GM12878 (cell line): ENCODE data around the gene KCTD14. TPM values are rescaled to one million over a fixed set of nuclear protein-coding genes. Genes with fewer than 3 reads are reported as not detected.
A peak's percentile ranks its signal among the peaks of the same experiment; 100 is the strongest.

Source experiments
- ATAC-seq: fragments of 200-7000 bp; cut with Tn5 transposase; 3 replicates; pipeline ENCODE4 v1.9.1; 2020; ENCODE audit warnings: mild to moderate bottlenecking, moderate library complexity
- BruUV-seq: library from RNA; stranded (reverse); fragments of 400-500 nt; replicated peaks from 2 replicates; lab custom pipeline; 2021; lab: Mats Ljungman, UMichigan
- CTCF ChIA-PET: fragments of 300-600 bp; sonication (Branson Sonifier 250); formaldehyde crosslinking; extraction: SDS; loops from one replicate; lab custom pipeline; 2021; ENCODE audit warnings: inconsistent platforms; lab: Yijun Ruan, JAX
- POLR2A ChIA-PET: fragments of 350-600 bp; formaldehyde crosslinking; extraction: SDS; loops from one replicate; lab custom pipeline; 2021; ENCODE audit warnings: inconsistent platforms; lab: Charles Lee
- RAD21 ChIA-PET: fragments of 300-600 bp; sonication (Branson Sonifier 250); formaldehyde crosslinking; loops from one replicate; lab custom pipeline; 2023; ENCODE audit warnings: antibody characterized with exemption; ENCODE audit not compliant: unreplicated experiment; lab: Charles Lee
- SMC1A ChIA-PET: fragments of 300-600 bp; sonication (Branson Sonifier 250); formaldehyde crosslinking; loops from one replicate; lab custom pipeline; 2023; ENCODE audit not compliant: unreplicated experiment, uncharacterized antibody; lab: Charles Lee
- DNase-seq: peaks from one replicate; pipeline ENCODE4 v3.0.0-alpha.2; 2011; ENCODE audit warnings: low read depth, low spot score
- FAIRE-seq: peaks from 3 replicates; lab custom pipeline; 2011; peaks lifted over from hg19 to GRCh38; lab: Jason Lieb, UNC
- H2AFZ ChIP-seq: 2 replicates; pipeline ENCODE4 v1.6.0; 2011; ENCODE audit warnings: low read depth, low read length, control low read depth; ENCODE audit not compliant: control insufficient read depth
- H3K27ac ChIP-seq: 2 replicates; pipeline ENCODE4 v1.5.1; 2011; ENCODE audit warnings: control low read depth; ENCODE audit not compliant: control insufficient read depth, insufficient read depth
- H3K27me3 ChIP-seq, 2 experiments: replicated peaks in 1 of 2; 2 replicates each; pipeline versions ENCODE4 v1.6.0 to v1.6.1; 2011; ENCODE audit warnings: low read length in 1 of 2; ENCODE audit not compliant: control insufficient read depth in 2 of 2, insufficient read depth in 2 of 2
- H3K36me3 ChIP-seq, 2 experiments: 2 replicates each; pipeline ENCODE4 v1.5.1; 2011; ENCODE audit warnings: low read length in 1 of 2; ENCODE audit not compliant: control insufficient read depth in 2 of 2, insufficient read depth in 2 of 2
- H3K4me1 ChIP-seq: 2 replicates; pipeline ENCODE4 v1.6.1; 2011; ENCODE audit warnings: mild to moderate bottlenecking, low read length, moderate library complexity, mixed read lengths; ENCODE audit not compliant: control insufficient read depth, insufficient read depth
- H3K4me2 ChIP-seq: 2 replicates; pipeline ENCODE4 v1.6.0; 2011; ENCODE audit warnings: control low read depth; ENCODE audit not compliant: control insufficient read depth, insufficient read depth
- H3K4me3 ChIP-seq: fragments of 200-600 bp; sonication (generic); 2 replicates; pipeline ENCODE4 v1.5.1; 2016
- H3K79me2 ChIP-seq: 2 replicates; pipeline ENCODE4 v1.6.0; 2011; ENCODE audit warnings: low read length; ENCODE audit not compliant: control insufficient read depth, insufficient read depth
- H3K9ac ChIP-seq: 2 replicates; pipeline ENCODE4 v1.8.0; 2011; ENCODE audit warnings: low read length, control low read depth, mixed read lengths; ENCODE audit not compliant: control insufficient read depth, insufficient read depth
- H3K9me3 ChIP-seq: replicated peaks from 3 replicates; pipeline ENCODE4 v1.5.1; 2011; ENCODE audit warnings: mild to moderate bottlenecking, low read length; ENCODE audit not compliant: control insufficient read depth, insufficient read depth
- H4K20me1 ChIP-seq: 2 replicates; pipeline ENCODE4 v1.6.0; 2011; ENCODE audit not compliant: control insufficient read depth, insufficient read depth
- BMI1 ChIP-seq: fragments of 450-650 bp; IDR thresholded peaks from 2 replicates; pipeline ENCODE4 v1.6.1; 2016; ENCODE audit warnings: mild to moderate bottlenecking, moderate library complexity, borderline replicate concordance
- CBX5 ChIP-seq: sonication (generic); IDR thresholded peaks from 2 replicates; pipeline ENCODE4 v1.6.1; 2016; ENCODE audit warnings: low read depth, moderate library complexity, mild to moderate bottlenecking, inconsistent platforms
- GABPA ChIP-seq: IDR thresholded peaks from 2 replicates; pipeline ENCODE4 v1.6.1; 2014; ENCODE audit warnings: antibody characterized with exemption, low read depth, mild to moderate bottlenecking, inconsistent platforms
- HDGF ChIP-seq: fragments of 450-650 bp; IDR thresholded peaks from 2 replicates; pipeline ENCODE4 v1.6.1; 2016; ENCODE audit warnings: antibody characterized with exemption
- IKZF2 ChIP-seq, 2 experiments: fragments of 450-650 bp; IDR thresholded peaks; 2 replicates each; pipeline ENCODE4 v1.6.1; 2017; ENCODE audit warnings: mild to moderate bottlenecking in 2 of 2, moderate library complexity in 2 of 2
- IRF4 ChIP-seq: IDR thresholded peaks from 2 replicates; pipeline ENCODE4 v1.6.1; 2011; ENCODE audit warnings: low read depth, low read length
- MTA3 ChIP-seq: IDR thresholded peaks from 2 replicates; pipeline ENCODE4 v1.6.1; 2012; ENCODE audit warnings: low read length, inconsistent platforms, borderline replicate concordance
- MYB ChIP-seq: fragments of 150-350 bp; IDR thresholded peaks from 2 replicates; pipeline ENCODE4 v1.6.1; 2014; ENCODE audit warnings: mild to moderate bottlenecking, low read depth, low read length, borderline replicate concordance
- NFYA ChIP-seq: IDR thresholded peaks from 2 replicates; pipeline ENCODE4 v1.6.1; 2011; ENCODE audit warnings: low read depth, mild to moderate bottlenecking, low read length, improper control_type of control experiment, borderline replicate concordance
- NR2C2 ChIP-seq: IDR thresholded peaks from 2 replicates; pipeline ENCODE4 v1.6.1; 2011; ENCODE audit warnings: borderline replicate concordance, low read depth; ENCODE audit not compliant: control insufficient read depth, insufficient read length
- PAX8 ChIP-seq: fragments of 450-650 bp; IDR thresholded peaks from 2 replicates; pipeline ENCODE4 v1.6.1; 2017; ENCODE audit warnings: mild to moderate bottlenecking, moderate library complexity
- POLR2AphosphoS2 ChIP-seq: IDR thresholded peaks from 2 replicates; pipeline ENCODE4 v1.6.1; 2011; ENCODE audit warnings: low read depth, mild to moderate bottlenecking, low read length, improper control_type of control experiment, moderate library complexity
- RUNX3 ChIP-seq: IDR thresholded peaks from 2 replicates; pipeline ENCODE4 v1.6.1; 2012; ENCODE audit warnings: low read length, inconsistent platforms
- SUPT20H ChIP-seq: IDR thresholded peaks from 2 replicates; pipeline ENCODE4 v1.6.1; 2011; ENCODE audit warnings: low read depth, mild to moderate bottlenecking, low read length, moderate library complexity, borderline replicate concordance; ENCODE audit not compliant: control insufficient read depth
- TAF1 ChIP-seq: IDR thresholded peaks from 2 replicates; pipeline ENCODE4 v1.6.1; 2011; ENCODE audit warnings: mild to moderate bottlenecking, low read depth, low read length, borderline replicate concordance
- ZNF592 ChIP-seq: fragments of 450-650 bp; IDR thresholded peaks from 2 replicates; pipeline ENCODE4 v1.6.1; 2017; ENCODE audit warnings: mild to moderate bottlenecking, moderate library complexity
- WGBS: methylation state at CpG from one replicate; pipeline ENCODE4 v1.1.6; 2016; ENCODE audit warnings: low lambda C conversion rate; ENCODE audit not compliant: insufficient replicate concordance, insufficient coverage; ENCODE audit errors: missing lambda C conversion rate; 5-methylcytosine and 5-hydroxymethylcytosine counted together
- in situ Hi-C: fragments of 300-500 bp; cut with MboI; formaldehyde crosslinking; loops from 9 replicates; pipeline ENCODE4 v1.14.3; 2018; ENCODE audit warnings: mixed read lengths
- intact Hi-C: fragments of 100-400 bp; cut with micrococcal nuclease; formaldehyde crosslinking; loops from one replicate; pipeline ENCODE4 v1.14.2; 2022; ENCODE audit not compliant: unreplicated experiment
- polyA plus RNA-seq, 11 experiments: library from polyadenylated mRNA; depleted of rRNA in 4 of 11; unstranded in 6 of 11; stranded (reverse) in 5 of 11; fragments of >200 nt; fragmentation: Nextera tagmentation in 4 of 11; fragmentation: Illumina TruSeq in 1 of 11; extraction: Ambion mirVana in 4 of 11; extraction: Trizol in 1 of 11; gene quantifications; 1 replicate in 1 of 11; 2 replicates in 10 of 11; pipeline versions ENCODE4 v1.2.1 to v1.2.3, GENCODE V29; 2011 to 2016; ENCODE audit warnings: inconsistent platforms in 2 of 11, missing spikeins in 2 of 11, low read depth in 1 of 11
- total RNA-seq, 4 experiments: library from RNA; depleted of rRNA in 3 of 4; stranded (reverse); fragments of >200 nt in 3 of 4; fragmentation: Illumina TruSeq in 1 of 4; extraction: Trizol in 1 of 4; gene quantifications; 2 replicates each; pipeline versions ENCODE4 v1.2.1 to v1.2.3, GENCODE V29; 2013 to 2021

KCTD14 gene
- total and polyA plus RNA-seq, 10 of the 15 experiments (the other 5 are each of a cell fraction or from before 2014, with no cell fraction given), result 0.11 to 0.63 (median 0.48) TPM

- TF ChIP-seq ZNF592 (peak; percentile 46; the same call in 1 of the 2 replicates), MYB (no peak), IRF4 (no peak)
Measured at GRCh38 chr11:78031629-78032028, 8.6 kb upstream of the KCTD14 start (continued).

GRCh38 chr11:78030429-78031325, 7.6 kb upstream of the KCTD14 start:
- no peak for ATAC-seq
- RAD21 ChIA-PET, result interaction anchor here (0.7 to 1.1 kb wide), 3 partner anchors 9 to 36 kb away, joined by 3 read pairs; no protein-coding TSS in a partner anchor
- Histone ChIP-seq H3K79me2 (no peaks in the 10 kb centered on the region), H3K27ac (no peak overlapping the region), H3K4me2 (no peak overlapping the region), H3K4me3 (no peak overlapping the region), H3K27me3 (no peaks in the 10 kb centered on the region), H3K4me1 (peaks cover 6% of the 10 kb centered on the region), H4K20me1 (no peaks in the 10 kb centered on the region), H3K9ac (no peak overlapping the region), H3K36me3 (no peaks in the 10 kb centered on the region), H3K9me3 (no peaks in the 10 kb centered on the region), H2AFZ (no peak overlapping the region)
- no peak for DNase-seq
- no peak for TF ChIP-seq TAF1
- no peak for TF ChIP-seq NR2C2
- TF ChIP-seq MTA3, result no peak
- TF ChIP-seq SUPT20H, result no peak
- TF ChIP-seq POLR2AphosphoS2, result no peak
- no peak for TF ChIP-seq NFYA
- no peak for TF ChIP-seq RUNX3
- TF ChIP-seq CBX5, result no peak
- no peak for TF ChIP-seq PAX8
- TF ChIP-seq HDGF, result no peak
- no peak for TF ChIP-seq GABPA
- TF ChIP-seq IKZF2 (IDR thresholded peaks at IDR 0.05), result no peak
- TF ChIP-seq BMI1, result no peak
- SMC1A ChIA-PET, result interaction anchor here (0.7 to 1.5 kb wide), 3 partner anchors 9 to 1616 kb away, joined by 3 to 5 read pairs (median 5); no protein-coding TSS in a partner anchor
- intact Hi-C loops, result no loop called here
- WGBS, result 42% methylated on average over 7 of the region's 7 CpGs
- in situ Hi-C loops, result no loop called here
- no peak for FAIRE-seq
- CTCF ChIA-PET, result interaction anchor here (0.7 to 3.5 kb wide), 3 partner anchors 16 to 36 kb away, joined by 3 to 17 read pairs (median 9); partner anchors contain the start of gene INTS4
- BruUV-seq, result no TSS peak
- POLR2A ChIA-PET, result interaction anchor here (0.6 to 3.5 kb wide), 3 partner anchors 9 to 36 kb away, joined by 5 to 12 read pairs (median 5); no protein-coding TSS in a partner anchor
